Bronchial epithelial cell (primary cell): Measurements from ENCODE around the gene LRIT2. TPM values are rescaled to one million over a fixed set of nuclear protein-coding genes. Genes with fewer than 3 reads are reported as not detected.

Source experiments
- DNase-seq: peaks from one replicate; pipeline ENCODE4 v3.0.0-alpha.2; 2010; ENCODE audit warnings: low read depth
- FAIRE-seq: peaks from 2 replicates; lab custom pipeline; 2011; peaks lifted over from hg19 to GRCh38; lab: Jason Lieb, UNC
- H3K27me3 ChIP-seq: 2 replicates; pipeline ENCODE4 v1.5.1; 2011; ENCODE audit warnings: low read length; ENCODE audit not compliant: control insufficient read depth, insufficient read depth
- H3K36me3 ChIP-seq: 2 replicates; pipeline ENCODE4 v1.5.1; 2011; ENCODE audit warnings: low read length; ENCODE audit not compliant: control insufficient read depth, insufficient read depth
- H3K4me3 ChIP-seq: 2 replicates; pipeline ENCODE4 v1.5.1; 2011; ENCODE audit warnings: mild to moderate bottlenecking, low read depth, low read length, control low read depth
- total RNA-seq: library from RNA; depleted of rRNA; stranded (reverse); fragments of >200 nt; gene quantifications from 2 replicates; pipeline ENCODE4 v1.2.1, GENCODE V29; 2014
- TF ChIP-seq, protein P1 (sequence below): IDR thresholded peaks from 2 replicates; pipeline ENCODE4 v1.5.1; 2011; ENCODE audit warnings: mild to moderate bottlenecking, moderate library complexity, low read length, control low read depth, inconsistent platforms; ENCODE audit not compliant: insufficient read depth, severe bottlenecking

The LRIT2 gene
- total RNA-seq, 1 donor from 2014 or later = not detected

DNA sequence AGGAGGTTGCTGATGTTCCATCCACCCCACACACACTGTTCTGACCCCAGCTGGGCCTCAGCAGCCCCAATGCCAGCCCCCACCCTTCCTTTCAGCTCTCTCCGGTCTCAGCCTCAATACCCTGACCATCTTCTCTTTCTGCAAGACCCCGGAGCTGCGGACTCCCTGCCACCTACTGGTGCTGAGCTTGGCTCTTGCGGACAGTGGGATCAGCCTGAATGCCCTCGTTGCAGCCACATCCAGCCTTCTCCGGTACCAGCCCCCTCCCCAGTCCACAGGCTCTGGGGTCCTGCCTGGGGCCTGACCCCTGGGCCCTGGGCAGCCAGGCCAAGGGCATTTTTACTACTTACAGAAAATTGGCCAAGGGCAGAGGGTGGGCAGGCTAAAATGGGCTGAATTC is 22.2 kb upstream of the LRIT2 start:
- DNase-seq = no peak
- peaks cover 2% of the 10 kb centered on the region for H3K27me3 ChIP-seq
- H3K4me3 ChIP-seq = no peak overlapping the region
- H3K36me3 ChIP-seq = no peaks in the 10 kb centered on the region
- TF ChIP-seq, protein P1, sequence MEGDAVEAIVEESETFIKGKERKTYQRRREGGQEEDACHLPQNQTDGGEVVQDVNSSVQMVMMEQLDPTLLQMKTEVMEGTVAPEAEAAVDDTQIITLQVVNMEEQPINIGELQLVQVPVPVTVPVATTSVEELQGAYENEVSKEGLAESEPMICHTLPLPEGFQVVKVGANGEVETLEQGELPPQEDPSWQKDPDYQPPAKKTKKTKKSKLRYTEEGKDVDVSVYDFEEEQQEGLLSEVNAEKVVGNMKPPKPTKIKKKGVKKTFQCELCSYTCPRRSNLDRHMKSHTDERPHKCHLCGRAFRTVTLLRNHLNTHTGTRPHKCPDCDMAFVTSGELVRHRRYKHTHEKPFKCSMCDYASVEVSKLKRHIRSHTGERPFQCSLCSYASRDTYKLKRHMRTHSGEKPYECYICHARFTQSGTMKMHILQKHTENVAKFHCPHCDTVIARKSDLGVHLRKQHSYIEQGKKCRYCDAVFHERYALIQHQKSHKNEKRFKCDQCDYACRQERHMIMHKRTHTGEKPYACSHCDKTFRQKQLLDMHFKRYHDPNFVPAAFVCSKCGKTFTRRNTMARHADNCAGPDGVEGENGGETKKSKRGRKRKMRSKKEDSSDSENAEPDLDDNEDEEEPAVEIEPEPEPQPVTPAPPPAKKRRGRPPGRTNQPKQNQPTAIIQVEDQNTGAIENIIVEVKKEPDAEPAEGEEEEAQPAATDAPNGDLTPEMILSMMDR = no peak
- FAIRE-seq = no peak

DNA sequence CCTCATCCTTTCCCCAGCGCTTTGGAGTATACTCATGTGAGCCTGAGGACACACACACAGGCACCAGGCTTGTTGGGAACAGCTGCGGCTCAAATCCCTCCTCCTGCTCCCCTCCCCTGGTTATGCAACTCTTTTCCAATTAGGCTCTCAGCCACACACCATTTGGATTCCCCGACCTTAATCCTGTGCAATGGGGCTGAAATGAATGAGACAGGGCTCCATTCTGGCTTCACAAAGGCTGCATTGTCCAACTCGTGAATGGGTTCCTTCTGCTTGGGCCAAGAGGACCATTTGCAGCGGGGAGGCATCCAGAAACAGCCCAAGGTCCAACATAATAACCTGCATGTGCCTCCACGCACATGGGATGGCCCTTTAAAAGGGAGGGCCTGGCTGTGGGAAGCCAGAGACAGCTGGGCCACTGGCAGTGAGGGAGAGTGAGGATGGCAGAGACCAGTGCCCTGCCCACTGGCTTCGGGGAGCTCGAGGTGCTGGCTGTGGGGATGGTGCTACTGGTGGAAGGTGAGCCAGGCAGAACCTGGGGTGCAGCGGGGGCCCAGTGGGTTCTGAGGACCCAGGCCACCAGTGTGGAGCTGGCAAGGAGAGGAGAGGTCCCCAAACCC is 19.4 kb upstream of the LRIT2 start, which contains the start of gene RGR:
RGR (plus strand) TSS at position 403 of the 620 bp plus-strand sequence; CDS start at position 441, 38 bp downstream.
- DNase-seq (no peak), FAIRE-seq (no peak)
- Histone ChIP-seq H3K27me3 (peaks cover 2% of the 10 kb centered on the region), H3K4me3 (no peak within 1 kb of the TSS), H3K36me3 (no peaks in the 10 kb centered on the region)
- TF ChIP-seq, protein P1 = no peak

DNA sequence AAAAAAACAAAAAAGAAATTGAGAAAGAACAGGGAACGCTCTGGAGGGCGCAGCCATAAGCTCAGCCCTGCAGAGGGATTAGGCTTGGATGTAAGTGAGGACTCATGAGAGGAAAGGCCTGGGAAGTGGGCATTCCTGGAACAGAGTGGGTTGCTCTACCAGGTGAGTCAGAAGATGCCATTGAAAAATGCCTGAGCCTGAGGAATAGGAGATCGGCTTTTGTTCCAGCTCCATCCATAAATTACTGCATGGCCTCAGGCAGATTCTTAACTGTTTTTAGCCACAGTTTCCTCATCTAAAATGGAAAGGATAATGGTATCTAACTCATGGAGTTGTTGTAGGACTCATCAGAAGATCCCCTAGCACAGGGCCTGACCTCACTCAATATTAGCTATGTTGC is 18.4 kb upstream of the LRIT2 start:
- FAIRE-seq (no peak), DNase-seq (no peak)
- peaks cover 1% of the 10 kb centered on the region for H3K27me3 ChIP-seq
- no peaks in the 10 kb centered on the region for H3K36me3 ChIP-seq
- no peak overlapping the region for H3K4me3 ChIP-seq
- TF ChIP-seq, protein P1 = no peak

DNA sequence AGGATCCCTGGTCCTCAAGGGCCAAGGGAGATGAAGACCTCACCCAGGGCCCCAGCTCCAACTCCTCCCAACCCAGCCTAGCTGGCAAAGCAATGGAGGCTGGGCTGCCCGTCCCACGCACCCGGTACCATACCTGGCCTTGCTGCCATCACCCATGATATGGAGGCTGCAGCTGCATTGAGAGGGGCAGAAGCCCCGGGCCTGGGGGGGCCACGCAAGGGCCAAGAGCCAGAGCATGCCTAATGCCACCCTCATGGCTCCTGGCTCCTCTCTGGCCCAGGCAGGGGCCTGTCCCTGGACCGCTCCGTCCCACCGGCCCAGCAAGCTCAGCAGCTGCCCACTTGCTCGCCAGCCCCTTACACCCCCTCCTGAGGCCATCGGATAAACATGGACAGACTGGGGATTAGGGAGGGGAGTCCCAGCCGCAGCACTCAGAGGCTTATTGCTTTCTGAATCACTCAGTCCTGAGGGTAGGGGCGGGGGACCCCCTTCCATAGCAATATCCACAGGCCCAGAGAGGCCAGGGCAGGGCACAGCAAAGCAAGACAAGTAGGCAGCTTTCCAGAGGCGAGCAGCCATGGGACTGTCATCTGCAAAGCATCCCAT is 15.9 kb upstream of the LRIT2 start, which contains the start of gene LRIT1:
LRIT1 (minus strand) TSS at position 362 of the 606 bp plus-strand sequence; CDS start at position 255, 107 bp downstream.
- Histone ChIP-seq H3K36me3 (no peaks in the 10 kb centered on the region), H3K4me3 (no peak within 1 kb of the TSS), H3K27me3 (no peaks in the 10 kb centered on the region)
- TF ChIP-seq, protein P1 = no peak
- no peak for DNase-seq
- no peak for FAIRE-seq

DNA sequence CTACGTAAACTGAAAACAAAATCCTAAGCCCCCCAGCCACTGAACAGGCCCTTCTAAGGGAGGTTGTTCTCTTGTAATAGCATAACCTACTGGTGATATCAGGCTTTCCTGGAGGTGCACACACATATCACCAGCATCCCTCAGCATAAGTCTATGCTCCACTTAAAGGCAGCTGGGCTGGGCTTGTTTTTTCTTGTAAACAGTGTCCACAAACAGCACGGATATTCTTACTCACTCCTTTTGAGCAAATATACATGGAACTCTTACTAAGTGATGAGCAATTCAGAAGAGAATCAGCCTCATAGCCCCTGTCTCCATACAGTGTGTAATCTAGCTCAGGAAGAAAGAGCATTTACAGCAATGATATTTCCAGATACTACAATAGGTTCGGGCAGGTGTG is 13.6 kb upstream of the LRIT2 start:
- TF ChIP-seq, protein P1 = no peak
- FAIRE-seq = no peak
- Histone ChIP-seq H3K27me3 (no peaks in the 10 kb centered on the region), H3K4me3 (no peak overlapping the region), H3K36me3 (no peaks in the 10 kb centered on the region)
- DNase-seq = peak; percentile 91
